NCI-H526 (cell line): Measurements from ENCODE around the gene RANBP2.
"Not testable (repeated sequence)": the region's sequence is repeated elsewhere in the genome, so short reads cannot be mapped to it uniquely, and the experiment has no call there.

Source experiments
- DNase-seq, 2 experiments: peaks; one replicate each; lab custom pipeline; 2025; lab: John Stamatoyannopoulos, UW

The RANBP2 gene

GRCh38 chr2:108719149-108720044 is at the start of gene RANBP2:
TSS of gene RANBP2 (plus strand) at chr2:108719482. CDS start at chr2:108719607, 125 bp downstream.
- DNase-seq, result peak; percentile 89 to 97

DNA sequence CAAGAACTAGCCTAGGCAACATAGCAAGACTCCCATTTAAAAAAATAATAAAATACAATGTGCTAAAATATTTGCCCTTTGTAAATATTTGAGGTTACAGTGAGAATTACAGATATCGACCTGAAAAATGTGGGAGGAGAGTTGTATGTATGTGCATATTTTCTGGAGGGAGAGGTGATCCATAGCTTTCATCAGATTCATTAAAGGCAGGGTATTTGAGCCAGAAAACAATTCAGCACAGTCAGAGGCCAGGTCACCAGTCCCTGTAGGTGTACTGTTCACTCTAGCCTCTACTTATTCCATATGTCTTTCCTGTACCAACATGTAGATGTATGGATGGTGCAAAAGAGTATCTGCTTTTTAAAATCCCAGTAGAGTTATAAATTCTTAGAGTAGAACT is 49.0 kb upstream of the RANBP2 start:
- DNase-seq, result not testable (repeated sequence)

DNA sequence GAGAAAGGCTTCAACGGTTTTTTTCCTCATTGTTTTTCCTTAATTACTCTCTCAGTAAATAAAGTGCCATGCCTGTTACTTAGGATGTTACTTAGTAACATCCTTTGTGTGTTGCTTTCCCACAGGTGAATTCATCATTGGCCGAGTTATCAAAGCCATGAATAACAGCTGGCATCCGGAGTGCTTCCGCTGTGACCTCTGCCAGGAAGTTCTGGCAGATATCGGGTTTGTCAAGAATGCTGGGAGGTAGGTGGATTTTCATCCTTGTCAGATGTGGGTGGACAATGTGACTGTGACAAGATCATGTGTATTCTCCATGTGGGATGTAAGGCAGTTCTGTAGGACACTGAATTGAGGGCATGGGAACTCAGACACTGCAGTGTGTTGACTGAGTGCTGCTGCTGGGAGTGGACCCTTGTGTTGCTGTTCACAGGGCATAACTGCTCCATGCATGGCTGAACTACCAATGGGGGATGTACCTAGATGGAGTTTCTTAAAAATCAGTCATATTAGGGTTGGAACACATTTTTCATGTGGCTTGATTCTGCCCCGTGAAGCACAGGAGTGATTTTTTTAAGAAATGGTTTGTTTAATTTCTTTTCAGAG is 47.0 kb upstream of the RANBP2 start:
- not testable (repeated sequence) for DNase-seq

GRCh38 chr2:108676522-108676921 is 42.8 kb upstream of the RANBP2 start:
- DNase-seq, result not testable (repeated sequence)

- DNase-seq, result not testable (repeated sequence)
These were observed 42.0 kb upstream of the RANBP2 start for GRCh38 chr2:108677239-108677744.

GRCh38 chr2:108678198-108678651 is 41.1 kb upstream of the RANBP2 start:
- DNase-seq, result not testable (repeated sequence)

DNA sequence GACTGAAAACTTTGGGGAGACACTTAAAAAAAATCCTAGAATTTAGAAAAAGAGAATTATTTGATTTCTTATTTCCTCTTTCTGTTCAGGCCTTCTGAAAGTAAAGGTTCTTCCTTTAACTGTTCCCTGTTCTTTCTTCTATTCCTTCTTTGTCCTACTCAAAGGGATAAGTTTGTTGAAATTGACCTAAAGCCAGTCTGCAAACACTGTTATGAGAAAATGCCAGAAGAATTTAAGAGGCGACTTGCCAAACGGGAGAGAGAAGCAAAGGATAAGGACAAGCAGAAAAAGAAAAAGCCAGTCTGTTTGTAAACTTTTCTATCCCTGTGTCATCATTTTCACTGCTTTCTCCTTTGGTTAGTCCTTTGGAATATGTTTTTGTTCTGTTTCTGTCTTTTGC is 38.5 kb upstream of the RANBP2 start:
- DNase-seq, result not testable (repeated sequence)

GRCh38 chr2:108688818-108689756 is 30.2 kb upstream of the RANBP2 start:
- peak in 1 of 2 experiments; percentile 1 for DNase-seq

DNA sequence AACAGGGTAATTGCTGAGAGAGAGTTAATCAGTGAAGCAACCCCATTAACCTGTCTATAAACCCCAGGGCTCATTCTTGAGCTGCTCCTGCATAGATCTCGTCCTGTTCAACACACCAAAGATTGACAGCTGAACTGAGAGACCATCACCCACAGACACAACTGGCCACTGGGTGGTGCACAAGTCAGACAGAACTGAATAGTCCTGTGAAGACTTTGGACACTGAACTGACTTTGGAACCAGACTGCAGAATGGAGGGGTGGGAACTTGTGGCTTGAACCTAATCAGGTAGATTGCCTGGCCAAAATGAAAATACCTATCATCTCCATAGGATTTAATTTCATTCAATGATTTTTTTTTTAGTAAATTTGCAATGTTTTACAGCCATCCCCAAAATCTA is 29.3 kb upstream of the RANBP2 start:
- DNase-seq, result peak in 1 of 2 experiments; percentile 8

- no peak for DNase-seq
These were observed 27.8 kb upstream of the RANBP2 start for GRCh38 chr2:108691447-108691846.

GRCh38 chr2:108701208-108701607 is 18.1 kb upstream of the RANBP2 start:
- no peak for DNase-seq

DNA sequence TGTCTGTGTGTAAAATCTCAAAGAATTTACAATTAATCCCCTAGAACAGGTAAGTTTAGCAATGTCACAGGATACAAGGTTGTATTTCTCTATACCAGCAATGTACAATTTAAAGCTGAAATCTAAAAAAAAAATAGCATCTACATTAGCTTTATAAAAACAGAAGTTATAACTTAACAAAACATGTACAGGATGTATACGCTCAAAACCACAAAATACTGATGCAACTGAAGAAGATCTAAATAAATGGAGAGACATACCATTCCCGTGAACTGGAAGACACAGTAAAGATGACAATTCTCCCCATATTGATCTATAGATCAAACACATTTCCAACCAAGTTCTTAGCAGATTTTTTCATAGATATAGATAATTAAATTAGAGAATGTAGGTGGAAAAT is 17.5 kb upstream of the RANBP2 start:
- DNase-seq, result no peak

DNA sequence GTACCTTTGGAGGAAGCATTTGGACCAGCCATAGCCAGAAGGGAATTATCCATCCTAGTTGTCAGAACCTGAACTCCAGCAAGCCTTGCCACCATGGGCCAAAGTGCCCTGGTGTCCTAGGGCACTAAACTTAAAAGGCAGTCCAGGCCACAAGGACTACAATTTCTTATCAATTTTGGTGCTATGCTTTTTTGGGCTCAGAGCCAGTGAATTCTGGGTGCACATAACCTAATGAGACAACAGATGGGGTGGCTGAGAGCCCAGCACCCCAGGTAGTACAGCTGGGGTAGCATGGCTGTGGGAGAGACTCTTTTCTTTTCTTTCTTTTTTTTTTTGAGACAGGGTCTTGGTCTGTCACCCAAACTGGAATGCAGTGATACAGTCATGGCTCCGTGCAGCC is 14.4 kb upstream of the RANBP2 start:
- no peak for DNase-seq

DNA sequence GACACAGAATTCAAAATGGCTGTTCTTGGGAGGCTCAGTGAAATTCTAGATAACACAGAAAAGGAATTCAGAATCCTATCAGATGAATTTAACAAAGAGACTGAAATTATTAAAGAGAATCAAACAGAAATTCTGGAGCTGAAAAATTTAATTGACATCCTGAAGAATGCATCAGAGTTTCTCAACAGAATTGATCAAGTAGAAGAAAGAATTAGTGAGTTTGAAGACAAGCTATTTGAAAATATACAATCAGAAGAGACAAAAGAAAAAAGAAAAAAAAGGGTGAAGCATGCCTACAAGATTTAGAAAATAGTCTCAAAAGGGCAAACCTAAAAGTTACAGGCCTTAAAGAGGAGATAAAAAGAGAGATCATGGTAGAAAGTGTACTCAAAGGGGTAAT is 12.0 kb upstream of the RANBP2 start:
- no peak for DNase-seq

- not testable (repeated sequence) for DNase-seq
These were observed 2.3 kb upstream of the RANBP2 start for GRCh38 chr2:108716971-108717370.

GRCh38 chr2:108726048-108726447 is 6.8 kb downstream of the RANBP2 start:
- not testable (repeated sequence) for DNase-seq

DNA sequence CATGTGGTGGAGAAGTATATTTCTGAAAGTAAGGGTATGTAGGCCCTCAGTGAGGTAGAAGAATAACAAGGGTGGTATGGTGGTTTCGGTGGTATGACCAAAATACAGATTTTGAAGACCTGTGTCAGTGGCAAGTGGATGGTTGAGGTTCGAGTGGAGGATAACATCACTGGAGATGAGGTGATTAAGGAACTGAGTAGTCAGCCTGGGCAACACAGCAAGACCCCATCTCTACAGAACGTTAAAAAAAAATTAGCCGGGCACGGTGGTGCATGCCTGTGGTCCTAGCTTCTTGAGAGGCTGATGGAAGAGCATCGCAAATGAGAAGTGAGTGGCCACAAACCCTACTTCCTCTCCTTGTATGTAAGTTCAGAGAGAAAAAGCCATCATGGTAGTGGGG is 15.4 kb downstream of the RANBP2 start:
- not testable (repeated sequence) for DNase-seq

- DNase-seq, result not testable (repeated sequence)
These were observed 38.7 kb downstream of the RANBP2 start for GRCh38 chr2:108757973-108758372.

GRCh38 chr2:108762618-108763017 is 43.3 kb downstream of the RANBP2 start:
- DNase-seq, result not testable (repeated sequence)

DNA sequence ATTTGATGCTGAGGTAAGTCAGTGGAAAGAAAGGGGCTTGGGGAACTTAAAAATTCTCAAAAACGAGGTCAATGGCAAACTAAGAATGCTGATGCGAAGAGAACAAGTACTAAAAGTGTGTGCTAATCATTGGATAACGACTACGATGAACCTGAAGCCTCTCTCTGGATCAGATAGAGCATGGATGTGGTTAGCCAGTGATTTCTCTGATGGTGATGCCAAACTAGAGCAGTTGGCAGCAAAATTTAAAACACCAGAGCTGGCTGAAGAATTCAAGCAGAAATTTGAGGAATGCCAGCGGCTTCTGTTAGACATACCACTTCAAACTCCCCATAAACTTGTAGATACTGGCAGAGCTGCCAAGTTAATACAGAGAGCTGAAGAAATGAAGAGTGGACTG is 47.4 kb downstream of the RANBP2 start:
- not testable (repeated sequence) for DNase-seq

GRCh38 chr2:108767859-108768258 is 48.6 kb downstream of the RANBP2 start:
- DNase-seq, result not testable (repeated sequence)

DNA sequence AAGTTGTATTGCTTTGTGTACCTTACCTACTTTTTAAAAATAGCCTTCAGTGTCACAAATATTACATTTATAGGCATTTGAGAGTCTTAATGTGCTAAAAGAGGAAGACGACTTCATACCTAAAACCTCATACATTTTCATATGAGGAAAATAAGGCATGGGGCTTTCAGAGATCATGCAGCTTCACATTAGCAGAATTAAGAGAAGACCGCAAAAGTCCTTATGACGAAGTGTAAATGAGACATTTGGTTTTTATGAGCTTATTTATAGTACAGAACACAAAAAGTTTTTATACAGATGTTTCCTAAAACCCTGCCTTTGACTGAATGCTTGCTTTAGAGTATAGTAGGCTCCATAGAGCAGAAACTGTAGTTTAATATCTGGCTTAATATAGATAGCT is 57.2 kb downstream of the RANBP2 start:
- DNase-seq, result no peak
